ENCODE data around the gene PGLYRP4. TPM values are rescaled to one million over a fixed set of nuclear protein-coding genes. Genes with fewer than 3 reads are reported as not detected.

The PGLYRP4 gene, protein sequence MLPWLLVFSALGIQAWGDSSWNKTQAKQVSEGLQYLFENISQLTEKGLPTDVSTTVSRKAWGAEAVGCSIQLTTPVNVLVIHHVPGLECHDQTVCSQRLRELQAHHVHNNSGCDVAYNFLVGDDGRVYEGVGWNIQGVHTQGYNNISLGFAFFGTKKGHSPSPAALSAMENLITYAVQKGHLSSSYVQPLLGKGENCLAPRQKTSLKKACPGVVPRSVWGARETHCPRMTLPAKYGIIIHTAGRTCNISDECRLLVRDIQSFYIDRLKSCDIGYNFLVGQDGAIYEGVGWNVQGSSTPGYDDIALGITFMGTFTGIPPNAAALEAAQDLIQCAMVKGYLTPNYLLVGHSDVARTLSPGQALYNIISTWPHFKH
- not detected in 2 replicates for total RNA-seq
- long read RNA-seq: 0 reads

DNA sequence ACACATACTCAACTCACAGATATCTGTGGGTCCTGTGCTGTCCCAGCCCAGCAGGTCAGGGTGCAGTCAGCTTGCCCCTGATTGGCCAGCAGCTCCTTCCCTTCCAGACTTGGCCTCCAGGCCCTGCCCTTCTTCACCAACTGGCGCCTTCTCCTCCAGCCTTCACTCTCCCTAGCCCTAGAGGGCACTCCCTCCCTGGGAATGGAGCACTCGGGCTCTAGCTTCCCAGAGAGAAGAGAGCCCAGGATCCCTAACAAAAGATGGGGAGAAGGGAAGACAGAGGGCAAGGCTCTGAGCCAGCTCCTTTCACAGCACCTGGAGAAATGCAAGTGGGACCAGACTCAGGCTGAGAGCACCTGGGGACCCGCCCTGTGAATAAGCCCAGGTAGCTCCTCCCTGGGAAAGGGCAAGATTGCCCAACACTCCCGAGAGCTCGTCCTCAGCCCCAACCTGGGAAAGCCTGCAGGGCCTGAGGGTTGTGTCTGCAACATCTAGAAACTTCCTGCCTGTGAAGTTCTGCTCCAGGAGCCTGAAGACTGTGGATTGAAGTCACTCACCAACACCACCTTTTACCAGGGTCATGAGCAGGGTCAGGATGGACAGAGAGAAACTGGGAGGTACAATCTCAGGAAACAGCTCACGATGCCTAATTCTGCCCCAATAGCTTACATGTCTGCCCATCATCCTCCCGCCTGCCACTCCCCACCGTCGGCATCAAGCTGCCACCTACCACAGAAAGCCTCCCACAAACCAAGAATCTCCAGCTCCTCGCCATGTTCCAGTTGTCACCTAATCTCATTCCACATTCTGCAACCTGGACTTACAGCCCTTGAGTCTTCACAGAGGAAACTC is at the start of gene PGLYRP4:
PGLYRP4 (minus strand) TSS at position 331 of the 852 bp plus-strand sequence. CDS start 909 bp downstream, outside the sequence.
- H3K4me3 Mint-ChIP-seq (ENCODE audit: low read depth): no peak within 1 kb of the TSS
- H3K36me3 Mint-ChIP-seq (ENCODE audit: insufficient read depth): no peaks in the 10 kb centered on the region
- no peak for DNase-seq (ENCODE audit: low spot score, unreplicated experiment)
- H3K27ac Mint-ChIP-seq: no peak within 1 kb of the TSS
- H3K9me3 Mint-ChIP-seq (ENCODE audit: low read depth): no peaks in the 10 kb centered on the region
- peaks cover 23% of the 10 kb centered on the region for H3K27me3 Mint-ChIP-seq
- TF ChIP-seq, protein P1, sequence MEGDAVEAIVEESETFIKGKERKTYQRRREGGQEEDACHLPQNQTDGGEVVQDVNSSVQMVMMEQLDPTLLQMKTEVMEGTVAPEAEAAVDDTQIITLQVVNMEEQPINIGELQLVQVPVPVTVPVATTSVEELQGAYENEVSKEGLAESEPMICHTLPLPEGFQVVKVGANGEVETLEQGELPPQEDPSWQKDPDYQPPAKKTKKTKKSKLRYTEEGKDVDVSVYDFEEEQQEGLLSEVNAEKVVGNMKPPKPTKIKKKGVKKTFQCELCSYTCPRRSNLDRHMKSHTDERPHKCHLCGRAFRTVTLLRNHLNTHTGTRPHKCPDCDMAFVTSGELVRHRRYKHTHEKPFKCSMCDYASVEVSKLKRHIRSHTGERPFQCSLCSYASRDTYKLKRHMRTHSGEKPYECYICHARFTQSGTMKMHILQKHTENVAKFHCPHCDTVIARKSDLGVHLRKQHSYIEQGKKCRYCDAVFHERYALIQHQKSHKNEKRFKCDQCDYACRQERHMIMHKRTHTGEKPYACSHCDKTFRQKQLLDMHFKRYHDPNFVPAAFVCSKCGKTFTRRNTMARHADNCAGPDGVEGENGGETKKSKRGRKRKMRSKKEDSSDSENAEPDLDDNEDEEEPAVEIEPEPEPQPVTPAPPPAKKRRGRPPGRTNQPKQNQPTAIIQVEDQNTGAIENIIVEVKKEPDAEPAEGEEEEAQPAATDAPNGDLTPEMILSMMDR (IDR thresholded peaks at IDR 0.05; ENCODE audit: unreplicated experiment): no peak
- peaks cover 7% of the 10 kb centered on the region for H3K4me1 Mint-ChIP-seq (ENCODE audit: low read depth)

DNA sequence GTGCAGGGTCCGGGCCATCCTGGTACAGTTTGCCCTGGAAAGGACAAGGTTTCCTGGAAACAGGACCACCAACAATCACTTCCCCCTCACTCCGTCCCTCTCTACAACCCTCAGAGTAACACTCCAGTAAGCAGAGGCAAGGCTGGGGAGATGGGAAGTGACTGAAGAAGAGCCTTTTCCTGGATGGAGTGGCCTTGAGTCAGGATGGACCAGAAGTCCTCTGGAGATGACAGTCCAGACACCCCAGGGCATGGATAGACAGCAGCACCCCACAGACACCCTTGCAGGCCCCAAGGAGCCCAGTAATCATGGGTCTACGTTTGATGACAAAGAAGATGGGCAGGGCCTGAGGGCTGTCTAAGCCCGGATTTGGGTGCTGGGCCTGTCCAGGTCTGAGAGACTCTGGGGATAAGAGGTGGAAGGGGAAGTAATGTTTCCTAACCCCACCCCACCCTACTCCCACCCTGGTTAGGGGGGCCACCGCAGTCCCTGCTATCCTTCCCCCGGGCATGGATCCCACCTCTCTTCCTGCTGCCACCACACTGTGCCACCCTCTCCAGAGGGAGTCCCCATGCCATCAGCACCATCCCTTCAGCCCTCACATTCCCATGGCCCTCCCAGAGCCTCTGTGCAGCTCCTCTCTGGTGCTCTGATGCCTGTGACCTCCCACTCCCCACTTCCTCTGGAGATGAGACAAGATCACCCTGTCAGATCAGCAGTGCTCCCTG is 49.4 kb upstream of the PGLYRP4 start:
- Mint-ChIP-seq H3K9me3 (ENCODE audit: low read depth) (no peaks in the 10 kb centered on the region), H3K36me3 (ENCODE audit: insufficient read depth) (no peaks in the 10 kb centered on the region), H3K4me1 (ENCODE audit: low read depth) (no peaks in the 10 kb centered on the region), H3K27ac (no peak overlapping the region), H3K27me3 (peaks cover 36% of the 10 kb centered on the region), H3K4me3 (ENCODE audit: low read depth) (no peak overlapping the region)
- TF ChIP-seq, protein P1 (IDR thresholded peaks at IDR 0.05; ENCODE audit: unreplicated experiment): no peak
- no peak for DNase-seq (ENCODE audit: low spot score, unreplicated experiment)

DNA sequence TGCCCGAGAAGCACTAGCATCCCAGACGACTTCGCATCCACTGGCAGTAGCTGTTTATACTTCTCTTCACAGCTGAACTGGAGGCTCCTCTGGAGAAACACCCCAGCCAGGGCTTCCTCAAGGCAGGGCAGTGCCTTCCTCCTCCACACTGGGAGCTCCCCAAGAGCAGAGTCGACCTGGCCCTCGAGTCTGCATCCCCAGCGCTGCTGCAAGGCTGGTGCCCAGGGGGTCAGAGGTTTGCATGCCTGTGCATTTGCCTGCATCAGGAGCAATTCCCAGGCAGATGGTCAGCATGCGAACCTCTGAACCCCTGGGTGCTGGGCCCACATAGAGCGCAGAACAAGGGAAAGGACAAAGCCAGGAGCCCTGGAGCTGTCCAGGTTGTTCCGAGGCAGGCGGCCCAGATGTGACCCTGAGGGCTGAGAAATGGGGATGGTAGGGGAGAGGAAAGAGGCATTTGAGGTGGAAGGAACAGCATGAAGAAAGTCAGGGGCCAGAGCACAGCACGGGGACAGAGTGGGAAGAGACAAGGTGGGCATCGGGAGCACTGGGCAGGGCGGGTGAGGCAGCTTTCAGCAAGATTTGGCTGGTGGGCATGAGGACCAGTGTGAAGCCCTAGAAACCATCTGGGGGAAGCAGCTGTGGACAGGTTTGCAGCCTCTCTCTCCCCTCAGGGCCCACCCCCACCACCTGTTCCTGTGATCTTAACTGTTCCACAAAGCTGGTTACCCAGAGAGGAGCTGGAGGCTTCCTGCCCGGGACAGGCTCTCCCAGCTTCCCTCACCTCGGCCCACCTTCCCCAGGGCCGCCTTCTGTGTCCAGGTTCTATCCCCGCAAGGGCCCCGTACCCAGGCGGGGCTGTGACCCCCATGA is 48.6 kb upstream of the PGLYRP4 start:
- no peak overlapping the region for H3K4me3 Mint-ChIP-seq (ENCODE audit: low read depth)
- peaks cover 40% of the 10 kb centered on the region for H3K27me3 Mint-ChIP-seq
- H3K9me3 Mint-ChIP-seq (ENCODE audit: low read depth): no peaks in the 10 kb centered on the region
- no peak for DNase-seq (ENCODE audit: low spot score, unreplicated experiment)
- no peak overlapping the region for H3K27ac Mint-ChIP-seq
- TF ChIP-seq, protein P1 (IDR thresholded peaks at IDR 0.05; ENCODE audit: unreplicated experiment): no peak
- no peaks in the 10 kb centered on the region for H3K4me1 Mint-ChIP-seq (ENCODE audit: low read depth)
- no peaks in the 10 kb centered on the region for H3K36me3 Mint-ChIP-seq (ENCODE audit: insufficient read depth)

DNA sequence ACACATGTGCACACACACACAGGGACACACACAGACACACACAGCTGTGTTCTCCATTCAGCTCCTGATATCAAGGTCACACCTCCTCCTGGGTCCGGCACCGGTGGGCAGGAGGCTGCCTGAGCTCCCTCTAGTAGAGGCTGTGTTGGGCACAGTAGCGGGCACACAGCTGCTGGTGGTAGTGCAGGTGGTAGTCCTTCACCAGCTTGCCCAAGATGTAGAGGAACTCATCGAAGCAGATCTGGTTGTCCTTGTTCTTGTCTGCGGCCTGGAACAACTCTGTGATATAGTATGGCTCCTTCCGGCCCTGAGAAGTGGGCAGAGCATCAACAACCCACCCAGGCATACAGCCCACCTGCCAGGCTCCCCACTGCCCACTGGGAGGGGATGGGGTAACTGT is 47.8 kb upstream of the PGLYRP4 start:
- Mint-ChIP-seq H3K27ac (no peak overlapping the region), H3K4me3 (ENCODE audit: low read depth) (no peak overlapping the region), H3K9me3 (ENCODE audit: low read depth) (no peaks in the 10 kb centered on the region), H3K36me3 (ENCODE audit: insufficient read depth) (no peaks in the 10 kb centered on the region), H3K4me1 (ENCODE audit: low read depth) (no peaks in the 10 kb centered on the region), H3K27me3 (peaks cover 39% of the 10 kb centered on the region)
- TF ChIP-seq, protein P1 (IDR thresholded peaks at IDR 0.05; ENCODE audit: unreplicated experiment): no peak
- DNase-seq (ENCODE audit: low spot score, unreplicated experiment): no peak

All from progenitor cell of endocrine pancreas (in vitro differentiated cells).